Stimulated activated CD8-positive, alpha-beta memory T cell treated with anti-CD3 and anti-CD28 coated beads, Interleukin-7, amount 100 ng/mL, for 24 hours (primary cell): ENCODE results near the gene DKKL1.

Experiments used
- DNase-seq: peaks from one replicate; pipeline ENCODE4 v3.0.0-alpha.2; 2020; ENCODE audit warnings: low read depth

The DKKL1 gene

GRCh38 chr19:49338023-49338677 is 25.5 kb upstream of the DKKL1 start:
- no peak for DNase-seq

- DNase-seq: no peak
Measured at GRCh38 chr19:49338691-49339300, 24.9 kb upstream of the DKKL1 start.

DNA sequence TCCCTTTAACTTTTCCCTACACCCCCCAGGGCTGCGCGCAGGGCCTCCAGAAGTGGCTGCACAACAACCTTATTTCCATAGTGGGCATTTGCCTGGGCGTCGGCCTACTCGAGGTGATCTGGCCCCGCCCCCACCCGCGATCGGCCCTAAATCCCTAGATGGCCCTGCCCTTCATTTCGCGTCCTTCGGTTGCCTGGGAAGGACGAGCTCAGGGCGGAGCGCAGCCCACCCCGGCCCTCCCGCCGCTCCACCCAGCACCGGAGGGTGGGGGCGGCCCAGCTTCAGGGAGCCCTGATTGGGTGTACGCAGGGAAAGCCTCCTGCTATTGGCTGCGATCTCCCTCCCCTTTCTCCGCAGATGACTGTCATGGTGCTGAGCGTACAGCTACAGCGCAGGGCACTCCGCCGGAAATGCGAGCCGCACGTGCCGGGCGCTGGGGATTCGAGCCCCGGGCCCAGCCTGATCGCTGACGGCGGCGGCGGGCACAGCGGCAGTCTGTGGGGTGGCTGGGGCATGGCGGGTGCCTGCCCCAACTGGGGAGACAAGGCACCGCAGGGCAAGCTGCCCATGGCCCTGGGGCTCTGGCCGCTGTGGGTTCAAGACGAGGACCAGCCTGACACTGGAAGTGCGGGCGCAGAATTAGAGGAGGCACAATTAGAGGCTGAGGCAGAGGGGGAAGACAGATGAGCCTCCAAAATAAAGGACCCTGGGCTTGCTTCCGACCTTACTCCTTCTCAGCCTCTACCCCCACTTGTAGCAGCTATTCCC is 24.2 kb upstream of the DKKL1 start:
- DNase-seq: no peak

DNA sequence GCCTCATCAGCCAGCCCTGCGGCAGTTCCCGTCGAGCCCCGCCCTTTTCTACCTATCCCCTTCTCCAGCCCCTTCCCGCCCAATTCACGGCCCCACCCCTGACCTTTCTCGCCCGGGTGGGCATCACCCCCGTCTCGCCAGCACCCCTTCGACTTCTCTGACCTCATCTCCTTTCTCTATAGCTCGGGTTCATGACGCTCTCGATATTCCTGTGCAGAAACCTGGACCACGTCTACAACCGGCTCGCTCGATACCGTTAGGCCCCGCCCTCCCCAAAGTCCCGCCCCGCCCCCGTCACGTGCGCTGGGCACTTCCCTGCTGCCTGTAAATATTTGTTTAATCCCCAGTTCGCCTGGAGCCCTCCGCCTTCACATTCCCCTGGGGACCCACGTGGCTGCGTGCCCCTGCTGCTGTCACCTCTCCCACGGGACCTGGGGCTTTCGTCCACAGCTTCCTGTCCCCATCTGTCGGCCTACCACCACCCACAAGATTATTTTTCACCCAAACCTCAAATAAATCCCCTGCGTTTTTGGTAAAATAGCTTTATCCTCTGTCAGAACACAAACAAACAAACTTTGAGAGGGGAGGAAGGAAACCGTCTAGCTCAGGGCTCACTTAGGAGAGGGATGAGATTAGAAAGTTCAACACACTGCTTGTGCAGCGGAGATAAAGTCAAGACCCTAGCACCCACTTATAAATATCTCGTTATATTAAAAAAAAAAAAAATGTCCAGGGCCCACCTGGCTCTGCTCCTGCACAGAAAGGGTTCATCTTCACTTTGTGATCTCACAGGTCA is 23.4 kb upstream of the DKKL1 start:
- DNase-seq: no peak

DNA sequence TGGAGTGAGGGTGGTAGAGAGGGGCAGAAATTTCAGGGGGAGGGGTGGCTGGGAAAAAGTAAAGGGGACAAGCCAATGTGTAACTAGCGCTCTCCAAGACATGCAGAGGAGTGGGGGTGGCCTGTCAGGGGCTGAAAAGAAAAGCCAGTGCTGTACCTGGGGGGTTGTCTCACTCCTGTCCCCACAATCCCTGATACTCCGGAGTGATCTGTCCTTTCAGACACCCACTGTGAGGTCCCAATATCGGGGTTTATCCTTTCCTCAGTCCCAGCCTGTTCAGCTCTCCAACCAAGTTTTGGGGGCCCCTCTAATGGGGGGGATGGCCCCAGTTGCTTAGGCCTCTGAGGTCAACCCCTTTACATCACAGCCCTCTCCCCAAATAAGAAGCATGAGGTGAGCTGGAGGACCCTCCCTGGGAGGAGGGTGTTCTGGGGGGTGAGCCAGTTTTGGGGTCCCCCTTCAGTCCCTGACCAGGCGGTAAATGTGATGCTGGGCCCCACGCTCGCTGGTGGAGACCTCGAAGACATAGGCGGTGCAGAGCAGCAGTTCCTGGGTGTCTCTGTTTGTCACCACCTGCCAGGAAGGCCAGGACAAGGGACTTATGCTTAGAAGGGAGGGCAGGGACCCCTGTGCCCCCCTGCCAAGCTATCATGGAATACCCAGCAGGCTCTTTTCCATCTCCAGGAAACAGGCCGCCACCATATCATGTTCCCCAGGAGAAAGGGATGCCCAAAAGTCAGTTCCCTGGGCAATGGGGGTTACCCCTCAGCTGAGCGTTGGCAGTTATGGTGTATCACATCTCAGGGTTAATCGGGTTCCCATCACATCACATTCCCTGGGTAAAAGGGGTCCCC is 22.6 kb upstream of the DKKL1 start:
- DNase-seq: no peak

- no peak for DNase-seq
Measured at GRCh38 chr19:49342291-49342721, 21.4 kb upstream of the DKKL1 start.

GRCh38 chr19:49343123-49343522 is 20.6 kb upstream of the DKKL1 start:
- DNase-seq: no peak

DNA sequence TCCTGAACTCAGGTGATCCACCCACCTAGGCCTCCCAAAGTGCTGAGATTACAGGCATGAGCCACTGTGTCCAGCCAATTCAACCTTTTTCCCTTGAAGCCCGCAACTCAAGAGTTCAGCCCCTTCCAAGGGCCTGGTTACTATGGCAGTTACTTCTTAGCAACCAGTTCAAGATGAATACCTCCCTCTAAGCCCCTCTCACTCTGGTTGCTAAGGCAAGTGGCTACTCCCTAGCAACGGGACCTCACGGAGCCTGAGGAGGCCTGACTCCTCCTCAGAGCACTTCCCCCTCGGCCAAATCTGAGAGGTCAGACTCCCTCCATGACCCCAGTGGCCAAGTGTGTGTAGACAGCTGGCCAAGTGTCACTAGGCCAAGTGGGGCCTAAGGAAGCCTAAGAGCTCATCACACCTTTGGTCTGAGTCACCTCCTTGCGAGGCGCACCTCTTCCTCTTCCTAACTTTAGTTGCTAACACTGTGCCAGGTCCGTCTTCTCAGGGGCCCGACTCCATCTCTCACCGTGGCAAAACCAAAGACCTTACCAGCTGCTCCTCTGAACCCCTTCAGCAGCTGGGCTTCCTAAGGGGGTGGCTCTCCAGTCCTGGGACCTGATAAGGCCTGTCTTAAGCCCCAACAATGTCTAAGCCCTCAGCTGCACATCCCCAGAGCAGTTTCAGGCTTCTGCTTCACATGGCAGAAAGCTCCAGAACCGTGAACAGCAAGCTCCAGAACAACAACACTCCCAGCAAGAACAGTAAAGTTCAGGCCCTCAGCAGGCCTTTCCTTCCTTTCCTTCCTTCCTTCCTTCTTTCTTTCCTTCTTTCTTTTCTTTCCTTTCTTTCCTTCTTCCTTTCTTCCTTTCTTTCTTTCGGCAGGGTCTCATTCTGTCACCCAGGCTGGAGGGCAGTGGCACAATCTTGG is 18.9 kb upstream of the DKKL1 start:
- no peak for DNase-seq

DNA sequence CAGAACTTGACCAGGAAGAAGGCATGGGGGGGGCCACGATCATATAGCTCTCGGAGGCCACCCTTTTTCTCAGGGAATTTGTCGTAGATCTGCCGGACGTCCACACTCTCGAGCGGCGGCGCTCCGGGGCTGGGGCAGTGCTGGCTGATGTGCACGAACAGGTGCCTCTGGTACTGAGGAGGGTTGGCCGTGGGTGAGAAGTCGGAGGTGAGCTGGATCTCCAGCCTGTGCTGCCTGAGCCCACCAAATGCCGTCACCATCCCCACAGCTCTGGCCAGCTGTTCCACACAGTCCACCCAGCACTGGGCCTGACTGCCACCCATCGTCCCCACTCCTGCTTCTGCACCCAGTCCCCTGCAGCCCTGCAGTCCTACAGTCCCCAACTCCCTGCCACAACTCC is 16.5 kb upstream of the DKKL1 start:
- DNase-seq: no peak

DNA sequence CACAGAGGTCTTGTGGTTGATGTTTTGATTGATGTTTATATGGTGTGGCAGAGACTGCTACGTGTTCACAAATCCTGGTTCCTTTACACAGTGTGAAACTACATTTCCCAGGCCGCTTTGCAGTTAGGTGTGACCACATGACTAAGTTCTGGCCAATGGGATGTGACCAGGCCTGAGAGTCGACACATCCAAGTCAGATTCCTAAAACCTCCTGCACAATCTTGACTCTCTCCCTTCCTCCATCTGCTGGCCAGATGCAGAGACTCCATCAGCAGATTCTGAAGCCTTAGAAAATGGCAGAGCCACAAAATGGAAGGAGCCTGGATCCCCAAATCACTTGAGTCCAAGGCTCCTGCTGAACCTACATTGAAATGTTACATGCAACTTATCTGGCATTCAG is 15.8 kb upstream of the DKKL1 start:
- no peak for DNase-seq

DNA sequence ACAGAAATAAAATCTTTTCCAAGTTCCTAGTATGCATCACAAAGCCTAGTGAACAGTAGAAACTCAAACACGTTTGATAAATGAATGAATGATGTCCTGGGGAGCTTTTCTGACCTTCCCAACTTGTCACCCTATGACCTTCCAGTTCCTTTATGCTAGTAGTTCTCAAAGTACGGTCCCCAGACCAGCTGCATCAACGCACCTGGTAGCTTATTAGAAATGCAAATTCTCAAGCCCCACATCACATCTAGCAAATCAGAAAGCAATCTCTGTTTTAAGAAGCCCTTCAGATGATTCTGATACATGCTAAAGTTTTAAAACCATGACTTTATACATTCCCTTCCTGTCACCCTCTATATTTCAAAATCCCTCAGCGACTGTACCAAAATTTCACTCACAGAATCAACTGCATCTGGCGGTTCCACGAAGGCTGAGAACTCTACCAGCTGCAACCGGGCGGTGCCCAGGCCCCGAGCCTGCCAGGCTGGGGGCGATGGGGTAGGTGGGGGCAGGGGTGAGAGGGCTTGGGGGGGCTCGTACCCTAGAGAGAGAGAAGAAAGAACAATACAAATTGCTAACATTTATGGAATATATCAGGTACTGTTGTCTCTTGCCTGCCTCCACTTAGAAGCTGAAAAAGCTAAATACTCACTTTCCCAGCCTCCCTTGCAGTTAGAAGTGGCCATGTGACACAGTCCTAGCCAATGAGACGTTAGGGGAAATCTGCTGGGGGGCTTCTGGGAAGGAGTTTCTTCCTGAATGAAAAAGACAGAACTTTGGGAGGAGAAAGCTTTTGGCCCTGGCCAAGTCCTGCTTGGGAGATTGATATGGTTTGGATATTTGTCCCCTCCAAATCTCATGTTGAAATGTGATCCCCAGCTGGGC is 15.1 kb upstream of the DKKL1 start:
- no peak for DNase-seq

DNA sequence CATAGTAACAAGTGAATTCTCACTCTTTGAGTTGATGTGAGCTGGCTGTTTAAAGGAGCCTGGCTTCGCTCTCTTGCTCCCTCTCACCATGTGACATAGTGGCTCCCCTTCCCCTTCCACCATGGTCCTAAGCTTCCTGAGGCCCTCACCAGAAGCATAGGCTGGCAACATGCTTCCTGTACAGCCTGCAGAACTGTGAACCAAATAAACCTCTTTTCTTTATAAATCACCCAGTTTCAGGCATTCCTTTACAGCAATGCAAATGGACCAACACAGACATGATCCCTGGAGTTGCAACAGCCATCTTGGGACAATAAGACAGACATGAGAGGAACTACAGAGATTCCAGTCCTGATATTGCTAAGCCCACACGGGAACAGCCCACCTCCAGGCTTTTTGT is 14.1 kb upstream of the DKKL1 start:
- no peak for DNase-seq

GRCh38 chr19:49355909-49356353 is 7.7 kb upstream of the DKKL1 start:
- DNase-seq: no peak

GRCh38 chr19:49356382-49356781 is 7.3 kb upstream of the DKKL1 start:
- DNase-seq: no peak

DNA sequence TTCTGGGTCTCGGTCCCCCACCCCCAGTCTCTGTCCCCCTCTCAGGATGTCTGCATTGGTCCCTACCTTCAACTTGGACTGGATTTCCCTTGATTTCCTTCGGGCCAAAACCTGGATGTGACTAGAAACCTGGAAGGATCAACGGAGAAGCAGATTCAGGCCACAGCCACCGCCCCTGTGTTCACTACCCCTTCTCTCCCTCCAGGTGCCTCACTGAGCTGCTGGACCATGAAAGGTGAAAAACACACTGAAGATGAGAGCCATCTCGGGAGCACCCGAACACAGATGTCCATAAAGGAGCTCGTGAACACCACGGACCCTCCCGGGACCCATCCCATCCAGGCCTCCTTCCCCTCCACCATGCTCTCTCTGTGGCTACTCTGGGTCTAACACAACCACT is 6.5 kb upstream of the DKKL1 start:
- DNase-seq: no peak

DNA sequence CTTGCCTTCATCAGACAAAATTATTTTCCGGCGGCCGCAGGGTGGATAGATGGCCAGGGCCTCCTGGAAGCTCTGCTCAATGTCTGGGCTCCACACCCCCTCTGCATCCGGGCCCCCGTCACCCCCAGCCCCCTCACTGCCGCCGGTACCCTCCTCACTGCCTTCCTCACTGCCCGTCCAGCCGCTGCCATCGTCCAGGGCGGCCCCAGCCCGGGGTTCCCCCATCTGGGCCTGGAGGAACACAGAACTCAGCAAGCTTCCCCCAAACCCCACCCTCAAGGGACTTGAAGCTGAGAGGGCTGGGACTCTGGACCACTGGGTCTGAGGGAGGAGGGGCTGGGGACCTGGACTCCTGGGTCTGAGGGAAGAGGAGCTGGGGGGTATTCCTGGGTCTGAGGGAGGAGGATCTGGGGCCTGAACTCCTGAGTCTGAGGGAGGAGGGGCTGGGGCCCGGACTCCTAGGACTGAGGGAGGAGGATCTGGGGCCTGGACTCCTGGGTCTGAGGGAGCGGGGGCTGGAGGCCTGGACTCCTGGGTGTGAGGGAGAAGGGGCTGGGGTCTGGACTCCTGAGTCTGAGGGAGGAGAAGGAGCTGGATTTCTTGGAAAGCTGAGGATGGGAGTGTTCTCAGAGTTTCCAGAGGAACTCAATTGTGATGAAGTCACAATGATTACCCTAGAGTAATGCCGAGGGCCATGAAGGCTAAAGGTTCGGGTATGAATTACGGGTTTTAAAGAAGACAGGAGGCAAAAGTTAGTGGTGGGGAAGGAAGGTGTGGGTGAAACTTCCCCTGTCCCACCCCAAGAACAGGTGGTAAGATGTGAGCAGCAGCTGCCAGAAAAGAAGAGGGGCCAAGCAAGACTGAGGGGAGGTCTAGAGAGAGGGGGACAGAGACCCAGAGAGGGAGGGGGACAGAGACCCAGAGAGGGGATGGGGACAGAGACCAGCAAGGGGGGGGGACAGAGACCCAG is 3.5 kb upstream of the DKKL1 start:
- no peak for DNase-seq

- no peak for DNase-seq
Measured at GRCh38 chr19:49361438-49362047, 2.1 kb upstream of the DKKL1 start.
